Measurements from ENCODE around the gene JMJD6.

- no peak for TF ChIP-seq CTCF (IDR thresholded peaks at IDR 0.05; ENCODE audit: insufficient read depth, low read length)
- no peak for TF ChIP-seq POLR2AphosphoS5 (IDR thresholded peaks at IDR 0.05; ENCODE audit: low read depth)
- no peak for TF ChIP-seq SPI1 (IDR thresholded peaks at IDR 0.05; ENCODE audit: borderline replicate concordance, low read depth)
- TF ChIP-seq REST (IDR thresholded peaks at IDR 0.05; ENCODE audit: insufficient replicate concordance, low read depth): no peak
- TF ChIP-seq GABPA (IDR thresholded peaks at IDR 0.05; ENCODE audit: low read depth): no peak
These were observed 4.9 kb downstream of the JMJD6 start for GRCh38 chr17:76721463-76721862.

All from HL-60 (cell line).